LoVo (cell line): ENCODE data around the gene TMEM248.
"Not testable (repeated sequence)": the region's sequence is repeated elsewhere in the genome, so short reads cannot be mapped to it uniquely, and the experiment has no call there.

Experiments
- DNase-seq: peaks from one replicate; pipeline ENCODE4 v3.0.0-alpha.2; 2016; ENCODE audit warnings: low spot score

Gene TMEM248

DNA sequence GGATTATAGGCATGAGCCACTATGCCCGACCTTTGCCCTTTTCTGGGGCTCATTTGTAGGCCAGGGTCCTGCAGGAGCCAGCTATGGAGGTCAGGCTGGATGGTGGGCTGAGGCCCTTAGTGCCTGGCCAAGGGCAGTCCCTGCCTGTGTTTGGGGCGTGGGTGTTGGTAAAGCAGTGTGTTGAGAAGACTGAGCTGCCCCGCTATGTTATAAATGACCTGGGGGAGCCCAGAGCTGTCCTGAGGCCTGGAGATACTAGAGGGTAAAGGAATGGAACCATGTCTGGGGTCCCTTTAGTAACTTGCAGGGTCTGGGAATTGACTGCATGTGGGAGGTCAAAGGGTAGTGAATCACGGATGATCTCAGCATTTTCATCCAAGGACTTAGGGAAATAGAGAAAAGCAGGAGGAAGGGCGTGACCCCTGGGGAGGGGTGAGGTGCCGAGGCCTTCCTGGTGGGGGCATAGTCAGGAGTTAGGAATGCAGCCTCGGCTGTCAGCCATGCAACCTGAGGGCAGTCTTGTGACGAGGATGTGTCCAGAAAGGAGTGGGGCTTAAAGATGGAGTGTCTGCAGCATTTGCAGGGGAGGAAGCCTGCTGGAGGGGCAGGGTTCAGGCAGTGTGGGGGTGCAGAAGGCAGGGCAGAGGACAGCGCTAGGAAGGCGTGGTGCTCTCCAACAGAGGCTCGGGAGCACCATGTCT, 31.5 kb downstream of the TMEM248 start:
- DNase-seq: peak; percentile 78

GRCh38 chr7:66953044-66953427, 32.0 kb downstream of the TMEM248 start:
- DNase-seq: no peak

DNA sequence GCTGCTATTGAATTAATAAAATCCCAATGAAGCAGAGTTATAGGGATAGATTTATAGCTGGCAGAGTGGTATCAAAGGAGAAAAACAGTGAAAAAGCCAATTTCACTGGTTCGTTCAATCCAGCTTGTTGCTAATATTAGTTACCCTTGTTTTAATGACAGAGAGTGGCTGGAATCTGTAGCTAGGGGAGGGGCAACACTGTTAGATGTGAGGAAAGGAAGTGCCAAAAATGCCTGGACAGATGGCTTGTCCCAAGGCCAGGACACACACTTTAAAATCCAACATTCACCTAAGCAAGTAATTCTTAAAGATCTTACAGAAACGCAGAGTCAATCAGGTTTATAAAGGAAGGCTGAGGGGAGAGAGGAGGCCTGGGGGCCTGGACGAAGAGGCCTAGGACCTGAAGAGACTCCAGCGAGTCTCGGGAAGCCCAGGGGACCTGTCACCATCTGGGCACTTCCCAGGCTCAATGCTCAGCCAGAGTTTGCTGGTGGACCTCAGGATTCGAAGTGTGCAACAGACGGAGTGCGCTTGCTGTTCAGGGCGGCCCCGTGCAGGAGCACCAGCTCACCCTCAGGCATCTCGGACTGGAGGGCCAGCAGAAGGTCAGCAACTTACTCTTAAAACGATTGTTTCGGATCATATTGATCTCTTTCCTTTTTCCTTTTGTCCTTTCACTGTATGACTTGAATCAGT, 36.7 kb downstream of the TMEM248 start:
- DNase-seq: no peak

DNA sequence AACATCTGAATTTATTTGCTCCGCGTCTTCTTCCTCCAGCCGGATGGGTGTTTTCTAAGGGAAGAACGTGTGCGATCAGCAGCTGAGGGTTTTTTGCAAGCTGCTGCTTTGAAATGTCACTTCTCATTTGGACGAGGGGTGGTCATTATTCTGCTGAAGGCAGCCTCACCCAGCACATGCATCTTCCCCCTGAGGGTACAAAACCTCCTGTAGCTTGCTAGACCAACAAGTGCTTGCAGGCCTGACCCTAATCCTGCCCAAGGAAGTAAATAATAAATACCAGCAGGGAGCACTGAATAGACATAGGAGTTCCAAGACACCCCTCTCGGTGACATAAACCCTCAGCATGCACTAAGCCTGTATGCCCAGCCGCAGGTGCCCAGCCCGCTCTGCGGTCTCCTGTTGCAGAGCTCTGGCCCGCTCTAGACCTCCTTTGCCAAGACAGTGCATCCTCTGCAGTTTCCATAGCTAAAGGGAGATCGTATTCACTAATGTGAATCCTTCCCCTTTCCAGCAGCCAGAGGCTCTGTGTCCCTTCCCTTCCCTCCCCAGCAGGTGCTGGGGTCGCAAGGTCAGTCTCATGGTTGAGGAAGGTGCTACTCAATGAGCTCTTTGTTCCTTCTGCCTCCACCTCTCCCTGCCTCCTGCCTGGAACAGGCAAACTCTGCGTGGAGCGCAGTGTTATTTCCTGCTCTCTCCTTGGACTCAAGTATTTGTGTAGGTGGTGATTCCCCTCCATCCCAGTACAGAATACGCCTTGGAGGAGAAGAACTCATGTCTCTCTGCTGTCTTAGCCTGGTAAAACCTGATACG, 37.7 kb downstream of the TMEM248 start:
- no peak for DNase-seq

- DNase-seq: no peak
Observed at GRCh38 chr7:66960192-66960591, 39.2 kb downstream of the TMEM248 start.

DNA sequence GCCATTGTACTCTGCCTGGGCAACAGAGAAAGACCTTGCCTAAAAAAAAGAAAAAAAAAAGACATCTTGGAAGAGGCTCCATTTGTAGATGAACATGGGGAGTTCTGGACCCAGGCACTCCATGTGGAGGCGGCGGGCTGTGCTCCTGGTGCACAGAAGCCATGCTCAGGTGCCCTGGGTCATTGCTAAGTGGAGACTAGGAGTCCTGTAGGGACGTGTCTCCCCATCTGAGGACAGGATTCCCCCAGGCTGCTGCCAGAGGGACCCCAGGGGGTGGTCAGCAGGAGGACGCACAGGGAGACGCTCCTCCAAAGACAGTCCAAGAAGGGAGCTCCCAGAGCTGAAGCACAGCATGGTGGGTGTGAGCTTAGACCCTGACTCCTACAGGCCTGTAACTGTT, 40.1 kb downstream of the TMEM248 start:
- no peak for DNase-seq

- peak; percentile 18 for DNase-seq
Observed at GRCh38 chr7:66964411-66964810, 43.4 kb downstream of the TMEM248 start.

- no peak for DNase-seq
Observed at GRCh38 chr7:66967029-66967428, 46.0 kb downstream of the TMEM248 start.

DNA sequence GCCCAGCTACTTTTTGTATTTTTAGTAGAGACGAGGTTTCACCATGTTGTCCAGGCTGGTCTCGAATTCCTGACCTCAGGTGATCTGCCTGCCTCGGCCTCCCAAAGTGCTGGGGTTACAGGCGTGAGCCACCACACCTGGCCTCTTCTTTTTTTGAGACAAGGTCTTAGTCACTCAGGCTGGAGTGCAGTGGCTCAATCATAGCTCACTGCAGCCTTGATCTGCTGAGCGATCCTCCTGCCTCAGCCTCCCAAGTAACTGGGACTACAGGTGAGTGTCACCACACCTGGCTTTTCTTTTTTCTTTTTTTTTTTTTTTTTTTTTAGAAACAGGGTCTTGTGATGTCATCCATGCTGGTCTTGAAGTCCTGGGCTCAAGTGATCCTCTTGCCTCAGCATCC, 48.0 kb downstream of the TMEM248 start:
- DNase-seq: not testable (repeated sequence)

- DNase-seq: no peak
Observed at GRCh38 chr7:66970310-66970709, 49.3 kb downstream of the TMEM248 start.

DNA sequence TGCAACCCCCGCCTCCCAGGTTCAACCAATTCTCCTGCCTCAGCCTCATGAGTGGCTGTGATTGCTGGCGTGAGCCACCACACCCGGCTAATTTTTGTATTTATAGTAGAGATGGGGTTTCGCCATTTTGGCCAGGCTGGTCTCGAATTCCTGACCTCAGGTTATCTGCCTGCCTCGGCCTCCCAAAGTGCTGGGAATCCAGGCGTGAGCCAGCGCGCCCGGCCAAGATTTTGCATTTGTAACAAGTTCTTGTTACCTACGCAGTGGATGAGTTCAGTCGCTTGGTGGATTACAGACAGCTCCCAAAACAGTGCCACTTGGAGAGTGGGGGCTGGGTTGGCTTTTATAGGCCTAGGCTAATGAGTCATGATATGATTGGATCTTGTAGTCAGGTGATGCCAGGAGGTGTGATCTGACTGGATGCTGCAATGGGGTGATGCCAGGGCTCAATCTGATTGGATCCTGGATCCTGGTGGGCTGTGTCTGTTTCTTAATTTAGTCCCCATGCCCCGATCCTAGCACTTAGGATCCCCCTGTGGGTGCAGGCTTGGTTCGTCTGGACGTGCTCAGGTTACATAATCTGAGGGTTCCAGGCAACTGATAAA, 54.1 kb downstream of the TMEM248 start:
- no peak for DNase-seq

GRCh38 chr7:66978312-66978711, 57.3 kb downstream of the TMEM248 start:
- not testable (repeated sequence) for DNase-seq

- not testable (repeated sequence) for DNase-seq
Observed at GRCh38 chr7:66979013-66979412, 58.0 kb downstream of the TMEM248 start.

- not testable (repeated sequence) for DNase-seq
Observed at GRCh38 chr7:66980336-66980735, 59.3 kb downstream of the TMEM248 start.

DNA sequence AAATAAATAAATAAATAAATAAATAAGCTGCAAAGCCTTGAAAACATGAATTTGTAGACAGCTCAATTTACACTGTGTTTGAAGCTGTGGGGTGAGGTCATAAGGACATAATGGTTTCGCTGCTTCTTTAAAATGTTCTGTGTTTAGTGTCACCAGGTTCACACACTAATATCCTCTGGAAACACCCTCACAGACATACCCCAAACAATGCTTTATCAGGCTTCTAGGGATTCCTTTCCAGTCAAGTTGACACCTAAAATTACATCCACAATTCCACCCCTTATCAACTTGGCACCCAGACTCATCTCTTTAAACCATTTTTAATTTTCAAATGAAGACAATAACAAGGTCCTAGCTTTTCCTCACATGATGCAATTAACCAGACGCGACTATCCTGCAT, 68.5 kb downstream of the TMEM248 start:
- not testable (repeated sequence) for DNase-seq

DNA sequence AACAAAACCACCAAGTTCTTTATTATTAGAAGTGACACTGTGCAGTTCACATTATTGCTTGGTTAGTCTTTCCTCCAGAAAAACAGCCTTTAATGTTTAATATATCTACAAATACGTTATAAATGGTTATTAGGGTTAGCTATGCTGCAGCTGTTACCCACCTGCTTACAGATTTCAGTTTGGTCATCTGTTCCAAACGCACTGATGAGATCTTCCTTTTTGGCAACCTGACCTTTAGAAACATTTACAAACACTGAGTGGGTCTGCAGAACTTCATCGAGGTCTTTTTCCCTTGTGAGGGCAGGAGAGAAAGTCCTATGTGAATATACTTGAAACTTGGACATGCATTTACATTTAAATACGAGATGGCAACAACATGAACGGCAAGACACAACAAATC, 73.0 kb downstream of the TMEM248 start:
- not testable (repeated sequence) for DNase-seq

GRCh38 chr7:66994691-66995049, 73.6 kb downstream of the TMEM248 start:
- DNase-seq: peak; percentile 84

DNA sequence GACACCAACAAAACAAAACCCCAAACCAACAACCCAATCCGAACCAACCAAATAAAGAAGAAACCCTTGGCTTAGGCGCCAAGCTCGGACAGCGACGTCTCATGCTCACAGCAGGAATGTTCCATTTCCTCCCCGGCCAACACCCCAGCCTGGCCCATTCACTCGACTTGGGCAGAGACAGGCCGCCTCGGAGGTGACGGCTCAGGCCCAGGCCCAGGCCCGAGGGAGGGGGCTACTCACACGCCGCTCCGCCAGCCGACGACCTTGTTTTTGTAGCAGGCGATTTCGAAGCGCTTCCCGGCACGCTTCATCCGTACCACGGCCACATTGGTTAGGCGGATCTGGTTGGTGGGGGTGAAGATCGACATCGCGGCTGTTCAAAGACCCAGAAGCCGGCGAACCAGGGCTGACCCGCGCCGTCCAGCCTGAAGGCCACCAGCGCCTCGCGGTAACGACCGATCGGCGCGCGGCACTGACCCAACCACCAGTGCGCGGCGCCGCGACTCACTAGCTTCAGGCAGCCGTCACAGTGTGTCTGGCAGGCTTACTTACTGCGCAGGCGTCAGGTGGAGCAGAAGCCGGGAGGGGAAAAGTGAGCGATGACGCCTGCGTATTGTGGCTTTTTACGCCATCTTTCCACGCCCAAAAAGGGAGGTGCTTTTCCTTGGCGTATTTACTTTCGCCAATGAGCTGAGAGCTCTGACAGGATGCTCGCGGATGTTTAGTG, 74.2 kb downstream of the TMEM248 start, which contains the start of gene SBDS:
SBDS (minus strand) TSS at position 537 of the 727 bp plus-strand sequence; CDS start at position 368, 169 bp downstream.
- DNase-seq: peak; percentile 100

DNA sequence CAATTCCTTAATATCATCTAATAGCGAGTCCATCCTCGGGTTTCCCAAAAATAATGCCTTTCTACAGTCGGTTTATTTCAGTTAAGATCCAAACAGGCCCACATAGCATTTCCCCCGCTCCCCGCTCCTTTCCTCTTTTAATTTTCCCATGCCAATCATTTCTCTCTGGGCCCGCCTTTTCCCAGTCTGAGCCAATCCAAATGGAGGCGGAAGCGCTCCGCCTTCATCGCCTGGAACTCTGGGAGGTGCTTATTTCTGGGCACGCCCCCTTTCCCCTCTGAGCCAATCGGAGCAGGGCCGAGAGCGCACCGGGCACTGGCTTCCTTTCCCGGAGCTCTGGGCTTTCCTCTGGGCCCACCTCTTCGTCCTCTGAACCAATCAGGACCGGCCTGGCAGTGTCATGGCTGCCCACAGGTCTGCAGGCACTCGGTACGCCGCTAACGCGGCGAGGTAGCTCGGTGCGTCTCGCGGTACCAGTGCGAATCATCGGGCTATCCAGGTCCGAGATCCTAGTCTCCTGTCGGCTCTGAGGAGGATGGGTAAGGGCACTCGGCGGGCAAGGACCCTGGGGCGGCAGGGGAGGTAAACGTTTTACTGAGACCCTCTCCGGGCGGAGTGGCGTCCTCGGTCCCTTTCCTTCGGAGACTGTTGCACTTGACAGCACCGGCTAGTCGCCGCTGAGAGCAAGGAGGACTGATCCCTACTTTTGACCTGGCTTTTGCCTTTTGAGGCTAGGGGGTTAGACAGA, 75.6 kb downstream of the TMEM248 start, which contains the start of gene TYW1:
TYW1 (plus strand) TSS at position 390 of the 748 bp plus-strand sequence; CDS start at position 536, 146 bp downstream.
- peak; percentile 100 for DNase-seq

DNA sequence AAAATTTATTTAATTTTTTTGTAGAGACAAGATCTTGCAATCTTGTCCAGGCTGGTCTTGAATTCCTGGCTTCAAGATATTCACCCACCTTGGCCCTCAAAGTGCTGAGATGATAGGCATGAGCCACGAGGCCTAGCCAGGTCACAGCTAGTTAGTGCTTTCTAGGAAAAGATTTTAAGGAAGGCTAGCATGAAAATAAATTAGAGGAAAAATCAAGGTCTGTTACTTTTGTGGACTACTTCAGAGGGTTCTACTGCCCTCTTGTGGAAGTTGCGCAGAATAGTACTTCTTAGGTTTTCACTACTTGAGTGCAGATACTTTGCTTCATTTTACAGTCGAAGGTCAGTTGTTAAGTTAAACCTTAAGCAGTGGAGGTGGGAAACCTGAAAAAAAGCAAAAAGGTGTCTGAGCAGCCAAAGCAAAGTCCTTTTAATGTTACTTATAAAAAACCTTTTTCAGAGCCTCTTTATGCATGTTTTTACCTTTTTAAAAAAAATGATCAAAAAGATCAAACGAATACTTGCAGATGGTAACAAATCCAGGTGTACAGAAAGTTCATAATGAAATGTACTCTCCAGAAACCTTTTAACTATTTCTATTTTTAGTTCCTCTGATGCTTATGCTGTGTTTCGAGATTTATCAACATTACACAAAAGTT, 79.7 kb downstream of the TMEM248 start:
- not testable (repeated sequence) for DNase-seq
